ENCODE data around the gene COBL. TPM values are rescaled to one million over a fixed set of nuclear protein-coding genes. Genes with fewer than 3 reads are reported as not detected.

The COBL gene
- total and polyA plus RNA-seq, 12 donors = 15.5 to 109 (median 87.8) TPM

GRCh38 chr7:51104278-51104677, 212.3 kb downstream of the COBL start:
- WGBS, 2 donors = 69 to 77% methylated on average over 3 of the region's 3 CpGs
- Histone ChIP-seq H3K4me3 (no peak overlapping the region), H3K36me3 (no peaks in the 10 kb centered on the region), H3K9me3 (no peaks in the 10 kb centered on the region), H3K27ac (no peak overlapping the region), H3K27me3 (no peaks in the 10 kb centered on the region), H3K4me1 (peaks cover 0 to 6% (median 0%) of the 10 kb centered on the region in 9 donors)
- TF ChIP-seq, protein P1, sequence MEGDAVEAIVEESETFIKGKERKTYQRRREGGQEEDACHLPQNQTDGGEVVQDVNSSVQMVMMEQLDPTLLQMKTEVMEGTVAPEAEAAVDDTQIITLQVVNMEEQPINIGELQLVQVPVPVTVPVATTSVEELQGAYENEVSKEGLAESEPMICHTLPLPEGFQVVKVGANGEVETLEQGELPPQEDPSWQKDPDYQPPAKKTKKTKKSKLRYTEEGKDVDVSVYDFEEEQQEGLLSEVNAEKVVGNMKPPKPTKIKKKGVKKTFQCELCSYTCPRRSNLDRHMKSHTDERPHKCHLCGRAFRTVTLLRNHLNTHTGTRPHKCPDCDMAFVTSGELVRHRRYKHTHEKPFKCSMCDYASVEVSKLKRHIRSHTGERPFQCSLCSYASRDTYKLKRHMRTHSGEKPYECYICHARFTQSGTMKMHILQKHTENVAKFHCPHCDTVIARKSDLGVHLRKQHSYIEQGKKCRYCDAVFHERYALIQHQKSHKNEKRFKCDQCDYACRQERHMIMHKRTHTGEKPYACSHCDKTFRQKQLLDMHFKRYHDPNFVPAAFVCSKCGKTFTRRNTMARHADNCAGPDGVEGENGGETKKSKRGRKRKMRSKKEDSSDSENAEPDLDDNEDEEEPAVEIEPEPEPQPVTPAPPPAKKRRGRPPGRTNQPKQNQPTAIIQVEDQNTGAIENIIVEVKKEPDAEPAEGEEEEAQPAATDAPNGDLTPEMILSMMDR (IDR thresholded peaks at IDR 0.05) = no peak
- ATAC-seq = no peak
- intact Hi-C loops (cut with DNase I) = no loop called here
- no peak for DNase-seq

GRCh38 chr7:51103718-51104117, 212.9 kb downstream of the COBL start:
- H3K27ac ChIP-seq = no peak overlapping the region
- TF ChIP-seq, protein P1 (IDR thresholded peaks at IDR 0.05) = no peak
- no peaks in the 10 kb centered on the region for H3K36me3 ChIP-seq
- H3K9me3 ChIP-seq = peaks cover 0 to 3% (median under 1%) of the 10 kb centered on the region in 11 donors
- H3K4me1 ChIP-seq = peaks cover 0 to 6% (median 0%) of the 10 kb centered on the region in 9 donors
- WGBS, 2 donors = 94 to 96% methylated on average over 5 of the region's 5 CpGs
- no peak for DNase-seq
- no peak for ATAC-seq
- no peak overlapping the region for H3K4me3 ChIP-seq
- intact Hi-C loops (cut with DNase I) = no loop called here
- no peaks in the 10 kb centered on the region for H3K27me3 ChIP-seq

- intact Hi-C loops (cut with DNase I) = no loop called here
- Histone ChIP-seq H3K9me3 (peaks cover 0 to 12% (median 10%) of the 10 kb centered on the region in 11 donors), H3K4me3 (no peak overlapping the region), H3K27ac (no peak overlapping the region), H3K27me3 (no peaks in the 10 kb centered on the region), H3K36me3 (no peaks in the 10 kb centered on the region), H3K4me1 (peaks cover 0 to 3% (median 0%) of the 10 kb centered on the region in 9 donors)
- WGBS, 2 donors = 84 to 85% methylated on average over 2 of the region's 2 CpGs
- TF ChIP-seq, protein P1 (IDR thresholded peaks at IDR 0.05) = no peak
- DNase-seq (no peak), ATAC-seq (no peak)
Observed at GRCh38 chr7:51102828-51103227, 213.8 kb downstream of the COBL start.

GRCh38 chr7:51101111-51101757, 215.4 kb downstream of the COBL start:
- no peaks in the 10 kb centered on the region for H3K27me3 ChIP-seq
- no peak for ATAC-seq
- intact Hi-C loops (cut with DNase I) = no loop called here
- peaks cover 0 to 25% (median 21%) of the 10 kb centered on the region in 11 donors for H3K9me3 ChIP-seq
- no peak overlapping the region for H3K27ac ChIP-seq
- TF ChIP-seq, protein P1 (IDR thresholded peaks at IDR 0.05) = no peak
- DNase-seq = no peak
- no peaks in the 10 kb centered on the region for H3K4me1 ChIP-seq
- 90 to 95% methylated on average over 1 of the region's 1 CpG for WGBS, 2 donors
- no peaks in the 10 kb centered on the region for H3K36me3 ChIP-seq
- no peak overlapping the region for H3K4me3 ChIP-seq

Measured in heart right ventricle (tissue), 16 donors.